Activated T-cell treated with anti-CD3 and anti-CD28 coated beads, Interleukin-2, amount 50 U/mL, for 48 hours (primary cell): ENCODE results near the gene AIFM1.
"Not testable (repeated sequence)": the region's sequence is repeated elsewhere in the genome, so short reads cannot be mapped to it uniquely, and the experiment has no call there.

Experiments
- DNase-seq, 2 experiments: peaks; one replicate each; pipeline ENCODE4 v3.0.0-alpha.2; 2020

Gene AIFM1

GRCh38 chrX:130118441-130119311 lies 47.0 kb downstream of the AIFM1 start:
- no peak for DNase-seq

DNA sequence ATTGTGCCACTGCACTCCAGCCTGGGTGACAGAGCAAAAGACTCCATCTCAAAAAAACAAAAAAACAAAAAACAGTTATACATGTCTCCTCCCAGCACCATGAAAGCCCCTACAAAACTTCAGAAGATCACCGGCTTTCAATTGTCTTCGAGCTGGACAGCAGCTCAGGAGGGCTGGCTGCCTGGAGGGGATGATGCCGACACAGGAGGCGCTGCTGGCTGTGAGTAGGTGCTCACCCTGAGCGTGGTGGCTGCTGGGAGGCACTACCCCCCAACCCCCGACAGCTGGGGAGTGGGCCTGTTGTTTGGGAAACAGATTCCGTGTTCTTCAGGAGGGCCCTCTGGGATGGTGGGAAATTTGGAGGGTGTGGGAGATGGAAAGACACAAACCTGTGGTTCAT lies 48.5 kb downstream of the AIFM1 start:
- DNase-seq: no peak

- DNase-seq: not testable (repeated sequence)
Measured at GRCh38 chrX:130115119-130115885, 50.3 kb downstream of the AIFM1 start.

GRCh38 chrX:130114141-130114588 lies 51.5 kb downstream of the AIFM1 start:
- no peak for DNase-seq

- DNase-seq: peak in 1 of 2 experiments; percentile 38
Measured at GRCh38 chrX:130111220-130112154, 54.2 kb downstream of the AIFM1 start.

- peak; percentile 59 to 71 for DNase-seq
Measured at GRCh38 chrX:130110379-130111219, 55.0 kb downstream of the AIFM1 start, which contains the start of gene ELF4. TSS of gene ELF4 (minus strand) at chrX:130110497. CDS start at chrX:130081330, 29,167 bp downstream.

DNA sequence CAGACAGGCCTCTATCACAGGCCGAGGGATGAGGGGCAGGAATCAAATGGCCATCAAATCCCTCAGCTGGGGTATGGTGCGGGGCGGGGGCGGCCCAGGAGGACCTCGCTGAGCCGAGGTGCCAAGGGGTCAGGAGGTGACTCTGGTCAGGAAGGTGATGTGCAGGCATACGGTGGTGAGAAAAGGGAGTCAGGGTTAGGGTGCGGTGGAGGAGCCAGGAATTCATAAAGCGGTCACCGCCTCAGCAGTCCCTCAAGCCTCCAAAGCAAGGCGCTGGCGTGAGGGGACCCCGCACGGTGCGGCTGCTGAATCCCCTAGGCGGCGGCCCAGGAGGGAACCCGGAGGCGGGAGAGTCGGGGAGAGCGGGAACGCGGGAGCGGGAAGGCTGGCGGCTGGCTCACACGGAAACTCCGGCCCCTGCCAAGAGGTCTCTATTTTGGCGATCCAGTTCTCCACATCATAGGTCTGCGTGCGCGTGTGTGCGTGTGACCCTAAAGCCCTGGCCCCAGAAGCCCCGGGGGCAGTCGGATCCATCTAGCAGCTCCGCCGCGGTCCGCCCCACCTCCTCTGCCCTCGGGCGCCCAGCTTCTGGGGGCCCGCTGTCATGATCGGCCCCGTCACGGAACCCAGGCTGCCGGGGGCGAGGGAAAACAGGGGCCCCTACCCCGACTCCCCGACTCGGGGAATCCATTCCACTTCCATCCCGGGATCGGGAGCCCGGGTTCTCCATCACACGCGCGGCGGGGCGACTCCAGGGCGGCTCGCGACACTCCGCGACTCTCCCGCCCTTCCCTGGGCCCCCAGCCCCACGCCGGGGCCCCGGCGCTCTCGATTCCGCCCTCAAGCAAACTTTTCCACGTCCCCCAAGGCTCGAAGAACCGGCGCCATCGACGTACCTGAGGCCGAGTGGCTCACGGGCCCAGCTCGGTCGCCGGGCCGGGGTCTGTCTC lies 55.9 kb downstream of the AIFM1 start:
- DNase-seq: peak in 1 of 2 experiments; percentile 39

DNA sequence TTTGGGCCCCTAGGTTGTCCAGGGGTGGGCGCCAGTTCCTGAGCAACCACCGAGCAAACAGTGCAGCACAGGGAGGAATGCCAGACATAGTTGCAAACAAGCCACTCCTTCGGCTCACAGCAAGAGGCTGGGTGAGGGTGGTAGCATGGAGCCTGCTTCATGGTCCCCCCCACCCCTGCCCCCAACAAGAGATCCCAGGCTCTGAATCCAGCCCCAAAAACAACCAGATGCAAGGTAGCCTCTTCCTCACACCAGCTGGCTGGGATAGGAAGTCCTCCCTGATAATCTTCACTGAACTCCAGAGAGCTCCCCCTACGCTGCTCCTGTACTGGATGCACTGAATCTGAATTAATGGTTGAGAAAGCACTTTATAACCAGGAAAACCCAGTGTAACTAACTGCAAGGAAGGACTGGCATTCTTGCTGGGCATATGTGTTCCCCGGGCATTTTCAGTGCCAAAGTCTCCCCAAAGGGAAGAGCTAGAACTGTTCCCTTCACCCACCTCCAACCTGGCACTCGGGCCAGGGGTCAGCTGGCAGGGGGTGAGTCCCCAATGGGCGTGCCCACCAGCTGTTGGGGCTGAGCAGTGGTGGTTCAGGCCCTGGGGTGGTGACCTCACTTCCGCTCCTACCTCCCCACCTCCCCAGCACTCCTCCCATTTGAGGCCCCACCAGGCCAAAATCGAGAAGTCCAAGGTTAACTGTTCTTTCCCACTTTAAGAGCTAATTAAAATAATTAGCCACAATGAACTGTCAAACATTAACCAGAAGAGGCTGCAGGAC lies 56.8 kb downstream of the AIFM1 start:
- peak; percentile 47 to 63 for DNase-seq

- no peak for DNase-seq
Measured at GRCh38 chrX:130106071-130106470, 59.6 kb downstream of the AIFM1 start.

DNA sequence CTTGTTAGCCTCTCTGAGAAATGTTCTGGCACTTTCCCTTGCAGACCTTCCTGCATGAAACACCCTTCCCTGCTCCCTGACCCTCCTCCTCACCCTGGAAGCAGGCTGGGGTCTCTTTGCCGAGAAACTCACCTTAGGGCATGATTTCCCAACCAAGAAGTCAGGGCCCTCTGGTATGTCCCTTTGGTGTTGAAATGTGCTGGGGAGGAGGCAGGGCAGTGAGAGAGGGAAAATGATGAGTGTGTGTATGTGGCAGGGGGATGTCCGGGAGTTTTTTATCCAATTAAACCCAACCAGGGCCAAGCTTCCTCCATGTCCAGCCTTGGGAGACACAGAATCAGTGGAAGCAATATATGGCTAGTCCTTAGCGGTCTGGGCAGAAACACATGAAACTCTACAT lies 60.4 kb downstream of the AIFM1 start:
- no peak for DNase-seq

DNA sequence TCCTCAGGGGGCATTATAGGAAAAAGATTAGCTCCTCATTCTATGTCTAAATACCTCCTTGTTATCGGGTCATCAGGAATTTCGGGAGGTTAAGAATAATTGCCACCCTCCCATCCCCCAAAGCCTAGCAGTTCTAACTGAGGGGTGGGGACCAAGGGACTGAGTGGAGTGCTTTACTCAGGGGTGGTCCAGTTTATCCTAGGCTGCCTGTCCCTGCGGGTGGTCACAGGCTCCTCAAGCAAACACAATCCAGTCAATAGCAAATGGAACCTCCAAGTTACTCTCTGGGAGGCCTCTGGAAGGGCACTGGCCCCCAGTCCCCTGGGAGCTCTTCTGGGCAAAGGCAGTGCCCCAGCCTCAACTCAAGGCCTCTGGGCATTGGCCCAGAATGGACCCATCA lies 62.0 kb downstream of the AIFM1 start:
- no peak for DNase-seq

DNA sequence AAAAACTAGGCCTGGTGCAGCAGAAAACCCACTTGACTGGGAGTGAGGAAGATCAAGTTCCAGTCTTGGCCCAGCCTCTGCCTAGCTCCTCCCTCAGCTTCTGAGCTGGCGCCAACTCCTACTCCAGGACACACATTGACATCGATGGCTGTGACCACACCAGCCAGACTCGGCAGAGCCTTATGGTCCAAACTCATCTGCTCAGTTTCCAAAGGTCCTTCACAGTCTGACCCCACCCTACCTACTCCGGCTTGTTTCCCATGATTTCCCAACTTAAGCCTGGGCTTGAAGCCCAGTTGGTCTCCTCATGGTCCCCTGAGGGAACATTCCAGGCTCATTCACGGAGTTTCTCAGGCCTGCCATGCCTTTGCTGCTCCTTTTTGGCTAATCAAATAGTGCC lies 65.5 kb downstream of the AIFM1 start:
- no peak for DNase-seq

GRCh38 chrX:130098210-130098552 lies 67.5 kb downstream of the AIFM1 start:
- no peak for DNase-seq

- DNase-seq: no peak
Measured at GRCh38 chrX:130097507-130098209, 68.0 kb downstream of the AIFM1 start.

DNA sequence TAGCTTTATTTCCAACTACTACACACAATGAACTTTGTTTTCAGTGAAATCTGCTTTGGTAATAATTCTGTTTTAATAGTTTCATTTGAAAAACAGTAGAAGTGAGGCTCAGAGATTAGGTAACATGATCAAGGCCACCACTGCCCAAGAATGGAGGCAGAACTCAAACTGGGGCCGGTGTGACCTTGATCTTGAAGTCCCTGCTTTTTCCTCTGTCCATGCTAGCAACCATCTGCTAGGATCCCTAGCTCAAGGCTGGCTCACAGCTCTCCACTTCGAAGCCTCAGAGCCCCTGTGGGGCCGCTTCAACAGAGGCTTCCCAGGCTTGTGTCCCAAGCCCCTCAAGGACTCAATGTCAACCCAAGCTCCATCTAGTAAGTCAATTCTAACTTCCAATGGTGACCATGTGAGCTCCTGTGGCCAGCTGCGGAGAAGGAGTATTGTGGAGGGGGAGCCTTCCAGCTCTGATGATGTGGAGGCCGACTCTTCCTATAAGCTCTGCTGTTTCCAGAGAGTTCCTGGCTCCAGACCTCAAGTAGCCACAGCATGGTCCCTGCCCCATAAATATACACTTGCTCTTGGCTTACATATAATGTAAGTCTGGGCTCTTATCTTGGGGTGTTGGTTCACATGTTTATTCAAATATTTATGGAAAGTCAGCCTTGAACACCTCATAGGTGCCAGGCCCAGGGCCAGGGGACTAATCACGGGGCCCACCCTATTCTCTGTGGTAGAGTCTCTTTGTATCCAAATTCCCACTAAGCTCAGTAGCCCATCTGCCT lies 70.2 kb downstream of the AIFM1 start:
- no peak for DNase-seq

- no peak for DNase-seq
Measured at GRCh38 chrX:130094696-130095095, 70.9 kb downstream of the AIFM1 start.

GRCh38 chrX:130093271-130093670 lies 72.4 kb downstream of the AIFM1 start:
- DNase-seq: no peak

DNA sequence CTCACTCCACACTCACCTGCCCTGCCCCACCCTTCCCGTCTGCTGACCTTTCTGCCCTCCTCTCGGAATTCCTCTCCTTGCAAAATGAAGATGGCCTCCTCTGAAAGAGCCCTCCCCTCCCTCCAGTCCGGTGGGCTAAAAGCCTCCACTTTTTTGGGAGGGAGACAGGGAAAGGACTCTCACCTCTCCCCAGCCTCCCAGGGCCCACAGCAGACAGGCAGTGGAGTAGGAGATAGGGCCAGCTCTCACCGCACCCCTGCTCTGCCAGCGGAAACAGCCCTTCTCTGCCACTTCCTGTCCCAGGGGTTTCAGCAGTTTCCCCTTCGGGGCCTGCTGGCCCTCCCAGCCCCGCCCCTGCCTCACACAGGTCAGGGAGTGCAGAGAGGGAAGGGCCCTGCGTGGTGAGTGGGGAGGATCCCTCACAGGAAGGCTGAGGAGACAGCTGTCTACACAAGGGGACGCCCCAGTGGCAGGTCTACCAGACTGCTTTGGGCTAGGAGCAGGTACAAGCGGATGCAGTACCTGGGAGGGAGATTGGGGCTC lies 73.6 kb downstream of the AIFM1 start:
- peak; percentile 88 to 89 for DNase-seq
